Measurements from ENCODE around the gene TACR1.
"Not testable (repeated sequence)": the region's sequence is repeated elsewhere in the genome, so short reads cannot be mapped to it uniquely, and the experiment has no call there.

GRCh38 chr2:75171423-75171822, 27.9 kb downstream of the TACR1 start:
- not testable (repeated sequence) for TF ChIP-seq CTCF (IDR thresholded peaks at IDR 0.05); ZFX (IDR thresholded peaks at IDR 0.05; ENCODE audit: borderline replicate concordance)
